OCI-LY7 (cell line): Measurements from ENCODE around the gene TAGLN3.

Experiments
- EZH2phosphoT487 ChIP-seq: fragments of 200-600 bp; sonication (generic); IDR thresholded peaks from 2 replicates; pipeline ENCODE4 v1.6.1; 2018; ENCODE audit warnings: low read depth, borderline replicate concordance, mild to moderate bottlenecking, mixed run types, antibody characterized with exemption, low read length, moderate library complexity, mixed read lengths
- TF ChIP-seq, protein P1 (sequence below): fragments of 200-600 bp; sonication (generic); conservative IDR thresholded peaks from 2 replicates; pipeline ENCODE4 v1.5.1; 2014; ENCODE audit warnings: mild to moderate bottlenecking, antibody characterized with exemption, low read length, moderate library complexity, mixed read lengths

DNA sequence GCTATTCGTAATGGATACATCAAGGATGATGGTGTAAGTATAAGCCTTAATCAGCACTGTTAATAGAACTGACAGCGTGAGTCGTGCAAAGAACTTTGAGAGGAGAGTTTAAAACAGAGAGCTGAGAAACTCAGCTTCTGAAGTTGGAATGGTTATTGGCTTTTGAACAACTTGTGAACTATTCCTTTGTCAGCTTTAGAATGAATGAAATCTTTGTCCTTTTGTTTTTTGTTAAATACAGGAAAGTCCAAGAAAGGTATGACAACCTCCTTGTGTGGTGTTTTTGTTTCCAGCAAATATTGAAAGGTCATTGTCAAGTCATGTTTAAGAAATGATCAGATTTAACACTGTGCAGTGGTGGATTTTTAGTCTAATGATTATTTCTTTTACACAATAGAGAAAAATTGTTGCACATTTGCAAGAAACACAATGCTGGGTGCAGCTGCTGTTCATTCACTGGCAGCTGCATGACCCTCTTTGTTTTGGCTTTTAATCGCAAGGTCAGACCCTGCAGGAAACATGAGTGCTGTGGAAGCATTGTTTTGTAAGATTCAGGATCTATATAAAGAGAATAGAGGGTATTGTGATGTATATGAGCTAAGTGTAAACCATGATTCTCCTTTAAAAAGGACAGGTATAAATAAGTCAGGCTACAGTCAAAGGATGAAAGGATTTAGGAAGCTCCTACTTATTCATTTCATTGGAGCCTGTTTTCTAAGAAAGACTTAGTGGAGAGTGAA lies 41.6 kb upstream of the TAGLN3 start:
- TF ChIP-seq, protein P1, sequence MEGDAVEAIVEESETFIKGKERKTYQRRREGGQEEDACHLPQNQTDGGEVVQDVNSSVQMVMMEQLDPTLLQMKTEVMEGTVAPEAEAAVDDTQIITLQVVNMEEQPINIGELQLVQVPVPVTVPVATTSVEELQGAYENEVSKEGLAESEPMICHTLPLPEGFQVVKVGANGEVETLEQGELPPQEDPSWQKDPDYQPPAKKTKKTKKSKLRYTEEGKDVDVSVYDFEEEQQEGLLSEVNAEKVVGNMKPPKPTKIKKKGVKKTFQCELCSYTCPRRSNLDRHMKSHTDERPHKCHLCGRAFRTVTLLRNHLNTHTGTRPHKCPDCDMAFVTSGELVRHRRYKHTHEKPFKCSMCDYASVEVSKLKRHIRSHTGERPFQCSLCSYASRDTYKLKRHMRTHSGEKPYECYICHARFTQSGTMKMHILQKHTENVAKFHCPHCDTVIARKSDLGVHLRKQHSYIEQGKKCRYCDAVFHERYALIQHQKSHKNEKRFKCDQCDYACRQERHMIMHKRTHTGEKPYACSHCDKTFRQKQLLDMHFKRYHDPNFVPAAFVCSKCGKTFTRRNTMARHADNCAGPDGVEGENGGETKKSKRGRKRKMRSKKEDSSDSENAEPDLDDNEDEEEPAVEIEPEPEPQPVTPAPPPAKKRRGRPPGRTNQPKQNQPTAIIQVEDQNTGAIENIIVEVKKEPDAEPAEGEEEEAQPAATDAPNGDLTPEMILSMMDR: no peak
- no peak for TF ChIP-seq EZH2phosphoT487
